PC-9 (cell line): ENCODE measurements around the gene MORF4L1.

Experiments
- EZH2 ChIP-seq: fragments of 200-600 bp; sonication (generic); IDR thresholded peaks from 2 replicates; pipeline ENCODE4 v1.8.0; 2017; ENCODE audit warnings: antibody characterized with exemption, low read depth
- TF ChIP-seq, protein P1 (sequence below): fragments of 200-600 bp; sonication (generic); conservative IDR thresholded peaks from 2 replicates; pipeline ENCODE4 v1.6.1; 2017; ENCODE audit warnings: mixed run types, antibody characterized with exemption, mild to moderate bottlenecking, moderate library complexity

DNA sequence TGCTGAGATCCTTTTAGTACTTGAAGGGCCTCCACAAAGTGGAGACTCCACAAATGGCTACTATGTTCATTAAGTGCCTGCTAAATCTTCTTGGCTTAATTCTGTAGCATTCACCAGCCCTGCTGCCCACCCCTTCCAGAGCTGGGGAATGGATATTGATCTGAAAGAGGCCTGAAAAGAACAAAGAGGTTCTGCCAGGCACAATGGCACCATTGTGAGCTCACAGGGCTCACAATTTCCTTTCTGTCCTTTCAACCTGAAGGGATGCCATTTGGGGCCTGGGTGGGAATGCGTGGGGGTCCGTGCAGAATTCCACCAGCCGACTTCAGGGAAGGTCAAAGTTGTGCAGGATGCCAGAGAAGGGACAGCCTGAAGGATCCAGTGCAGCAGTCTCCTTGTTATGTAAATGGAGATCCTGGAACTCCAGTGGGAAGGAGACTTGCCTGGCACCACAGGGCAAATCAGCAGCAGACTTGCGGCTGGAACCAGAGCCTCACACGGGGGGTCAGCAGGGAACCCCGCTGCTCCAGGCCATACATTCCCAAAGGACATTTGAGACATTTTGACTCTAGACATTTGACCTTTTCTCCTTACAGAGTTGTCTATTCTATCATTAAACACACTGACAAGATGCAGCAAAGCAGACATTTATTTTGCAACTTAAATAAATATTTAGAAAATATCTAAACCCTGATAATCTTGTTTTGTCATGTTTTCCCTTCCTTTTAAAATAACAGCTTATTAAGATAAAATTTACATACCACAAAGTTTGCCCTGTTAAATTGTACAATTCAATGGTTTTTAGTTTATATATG is 21.5 kb upstream of the MORF4L1 start:
- TF ChIP-seq, protein P1, sequence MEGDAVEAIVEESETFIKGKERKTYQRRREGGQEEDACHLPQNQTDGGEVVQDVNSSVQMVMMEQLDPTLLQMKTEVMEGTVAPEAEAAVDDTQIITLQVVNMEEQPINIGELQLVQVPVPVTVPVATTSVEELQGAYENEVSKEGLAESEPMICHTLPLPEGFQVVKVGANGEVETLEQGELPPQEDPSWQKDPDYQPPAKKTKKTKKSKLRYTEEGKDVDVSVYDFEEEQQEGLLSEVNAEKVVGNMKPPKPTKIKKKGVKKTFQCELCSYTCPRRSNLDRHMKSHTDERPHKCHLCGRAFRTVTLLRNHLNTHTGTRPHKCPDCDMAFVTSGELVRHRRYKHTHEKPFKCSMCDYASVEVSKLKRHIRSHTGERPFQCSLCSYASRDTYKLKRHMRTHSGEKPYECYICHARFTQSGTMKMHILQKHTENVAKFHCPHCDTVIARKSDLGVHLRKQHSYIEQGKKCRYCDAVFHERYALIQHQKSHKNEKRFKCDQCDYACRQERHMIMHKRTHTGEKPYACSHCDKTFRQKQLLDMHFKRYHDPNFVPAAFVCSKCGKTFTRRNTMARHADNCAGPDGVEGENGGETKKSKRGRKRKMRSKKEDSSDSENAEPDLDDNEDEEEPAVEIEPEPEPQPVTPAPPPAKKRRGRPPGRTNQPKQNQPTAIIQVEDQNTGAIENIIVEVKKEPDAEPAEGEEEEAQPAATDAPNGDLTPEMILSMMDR, result no peak
- no peak for TF ChIP-seq EZH2
